Measurements from ENCODE around the gene TWNK.

Gene TWNK

DNA sequence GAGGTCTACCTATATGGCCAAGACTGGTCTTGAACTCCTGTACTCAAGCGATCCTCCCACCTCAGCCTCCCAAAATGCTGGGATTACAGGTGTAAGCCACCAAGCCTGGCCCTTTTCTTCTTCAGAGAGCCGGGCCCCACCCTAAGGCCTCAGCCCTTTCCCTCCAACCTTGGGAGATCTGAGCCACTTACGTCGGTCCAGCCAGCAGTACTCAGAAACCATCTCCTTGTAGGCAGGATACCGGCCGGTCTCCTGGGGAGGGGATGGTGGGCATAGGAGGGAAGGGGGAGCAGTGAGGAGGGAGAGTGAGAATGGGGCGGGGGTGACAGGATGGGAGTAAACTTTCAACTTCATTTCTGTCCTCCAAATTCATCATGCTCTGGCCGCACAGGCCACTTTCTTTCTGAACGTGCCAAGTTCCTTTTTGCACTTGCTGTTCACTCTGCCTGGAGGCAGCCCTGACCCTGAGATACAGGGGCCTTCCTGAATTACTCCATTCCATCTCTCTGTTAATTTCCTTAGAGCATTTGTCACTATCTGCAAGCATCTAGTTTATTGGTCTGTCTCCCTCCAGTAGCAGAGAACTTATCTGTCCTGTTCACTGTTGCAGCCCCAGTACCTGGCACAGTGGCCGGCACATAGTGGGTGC is 33.2 kb downstream of the TWNK start:
- no peak overlapping the region for H3K4me3 ChIP-seq (ENCODE audit: low read depth, low read length)
- in situ Hi-C loops (cut with HindIII; ENCODE audit: low sequenced_read_pairs): no loop called here
- TF ChIP-seq CTCF (IDR thresholded peaks at IDR 0.05; ENCODE audit: low read depth, low read length): no peak
- no peak for DNase-seq (ENCODE audit: low read depth, low spot score)

GRCh38 chr10:101021239-101021638 is 33.9 kb downstream of the TWNK start:
- in situ Hi-C loops (cut with HindIII; ENCODE audit: low sequenced_read_pairs): no loop called here
- TF ChIP-seq CTCF (IDR thresholded peaks at IDR 0.05; ENCODE audit: low read depth, low read length): no peak
- DNase-seq (ENCODE audit: low read depth, low spot score): no peak
- no peak overlapping the region for H3K4me3 ChIP-seq (ENCODE audit: low read depth, low read length)

GRCh38 chr10:101021692-101022251 is 34.4 kb downstream of the TWNK start:
- in situ Hi-C loops (cut with HindIII; ENCODE audit: low sequenced_read_pairs): no loop called here
- TF ChIP-seq CTCF (IDR thresholded peaks at IDR 0.05; ENCODE audit: low read depth, low read length): no peak

DNA sequence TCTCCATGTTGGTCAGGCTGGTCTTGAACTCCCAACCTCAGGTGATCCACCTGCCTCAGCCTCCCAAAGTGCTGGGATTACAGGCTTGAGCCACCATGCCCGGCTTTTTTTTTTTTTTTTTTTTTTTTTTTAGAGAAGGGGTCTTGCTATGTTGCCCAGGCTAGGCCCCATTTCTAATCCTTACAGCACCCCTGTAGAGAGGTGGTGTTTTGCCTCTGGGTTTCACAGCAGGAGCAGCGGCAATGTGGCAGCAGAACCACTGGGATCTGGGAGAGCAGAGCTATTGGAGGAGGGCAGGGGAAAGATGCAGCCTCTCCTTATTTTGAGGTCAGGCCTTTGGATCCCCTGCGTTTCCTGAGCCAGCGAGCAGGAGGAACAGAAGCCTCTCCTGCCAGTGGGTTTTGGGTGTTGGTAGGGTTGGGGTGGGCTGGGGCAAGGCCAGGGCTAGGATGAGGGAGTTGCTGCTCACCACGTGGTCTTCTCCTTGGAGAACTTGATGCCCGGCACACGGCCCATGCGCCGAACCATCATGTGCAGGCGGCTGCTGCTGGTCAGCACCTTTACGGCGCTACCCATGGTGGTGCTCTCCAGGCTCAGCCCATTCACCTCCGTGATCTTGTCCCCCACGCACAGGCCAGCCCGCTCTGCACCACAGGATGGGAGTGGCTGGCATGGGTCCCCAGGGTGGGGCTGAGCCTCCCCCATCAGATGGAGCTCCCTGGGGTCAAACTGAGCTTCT is 35.8 kb downstream of the TWNK start:
- in situ Hi-C loops (cut with HindIII; ENCODE audit: low sequenced_read_pairs): no loop called here
- no peak for TF ChIP-seq CTCF (IDR thresholded peaks at IDR 0.05; ENCODE audit: low read depth, low read length)
- DNase-seq (ENCODE audit: low read depth, low spot score): no peak
- H3K4me3 ChIP-seq (ENCODE audit: low read depth, low read length): no peak overlapping the region

More at GRCh38 chr10:101021692-101022251, 34.4 kb downstream of the TWNK start:
- no peak for DNase-seq (ENCODE audit: low read depth, low spot score)
- no peak overlapping the region for H3K4me3 ChIP-seq (ENCODE audit: low read depth, low read length)

DNA sequence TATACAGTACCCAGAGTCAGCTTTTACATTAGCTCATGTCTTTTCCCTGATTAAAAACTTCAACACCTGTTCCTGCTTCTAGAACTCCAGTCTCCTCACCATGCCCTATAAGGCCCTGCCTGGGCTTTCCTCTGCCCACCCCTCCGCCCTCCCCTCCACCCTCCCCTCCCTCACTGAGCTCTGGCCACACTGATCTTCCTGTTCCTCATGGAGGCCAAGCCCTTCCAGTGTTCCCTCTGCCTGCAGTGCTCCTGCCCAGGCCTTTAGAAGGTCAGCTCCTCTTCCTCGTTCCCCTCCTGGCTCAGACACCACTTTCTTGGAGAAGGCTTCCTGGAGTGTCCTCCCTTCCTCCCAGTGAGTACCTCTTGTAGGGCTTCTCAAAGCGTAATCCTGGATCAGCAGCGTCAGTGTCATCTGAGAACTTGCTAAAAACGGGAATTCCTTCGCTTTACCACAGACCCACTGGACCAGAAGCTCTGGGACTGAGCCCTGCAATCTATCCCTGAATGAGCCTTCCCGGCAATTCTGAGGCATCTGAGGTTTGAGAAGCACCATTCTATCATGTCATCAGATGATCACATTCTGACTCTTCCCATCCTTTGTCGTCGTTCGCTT is 39.9 kb downstream of the TWNK start:
- no peak for TF ChIP-seq CTCF (IDR thresholded peaks at IDR 0.05; ENCODE audit: low read depth, low read length)
- in situ Hi-C loops (cut with HindIII; ENCODE audit: low sequenced_read_pairs): no loop called here
- H3K4me3 ChIP-seq (ENCODE audit: low read depth, low read length): no peak overlapping the region
- no peak for DNase-seq (ENCODE audit: low read depth, low spot score)

DNA sequence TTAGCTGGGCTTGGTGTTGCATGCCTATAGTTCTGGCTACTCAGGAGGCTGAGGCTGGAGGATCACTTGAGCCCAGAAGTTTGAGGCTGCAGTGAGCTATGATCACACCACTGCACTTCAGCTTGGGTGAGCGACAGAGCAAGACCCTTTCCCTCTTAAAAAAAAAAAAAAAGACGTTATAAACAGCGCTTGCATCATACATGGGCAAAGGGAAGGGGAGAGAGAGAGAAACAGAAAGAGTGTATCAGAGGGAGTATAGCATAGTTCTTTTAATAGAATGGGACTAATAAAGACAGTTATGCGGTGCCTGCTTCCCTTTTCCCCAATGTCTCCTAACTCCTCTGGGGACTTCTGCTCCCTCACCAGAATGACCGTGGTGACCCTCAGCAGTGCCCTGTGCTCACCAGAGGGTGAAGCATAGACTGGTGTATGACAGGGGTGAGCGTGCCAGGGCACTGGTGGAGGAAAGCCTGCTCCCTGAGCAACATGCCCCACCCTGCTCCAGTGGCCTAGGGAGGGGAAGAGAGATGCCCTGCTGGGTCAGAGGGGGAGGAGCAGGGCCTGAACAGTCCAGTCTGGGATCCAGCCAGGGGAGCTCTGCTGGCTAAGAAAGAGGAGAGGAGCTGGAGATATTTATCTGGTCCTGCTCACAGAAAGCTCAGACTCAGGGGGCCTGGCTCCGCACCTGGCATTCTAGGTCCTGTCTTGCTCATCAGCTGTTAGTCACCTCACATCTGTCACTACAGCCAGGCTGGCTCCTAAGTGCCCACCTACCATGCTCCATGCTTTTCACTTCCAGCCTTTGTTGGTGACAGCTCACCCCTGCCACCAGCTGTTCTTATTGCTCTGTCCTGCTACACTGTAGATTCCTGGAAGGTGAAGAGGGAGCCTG is 41.3 kb downstream of the TWNK start:
- in situ Hi-C loops (cut with HindIII; ENCODE audit: low sequenced_read_pairs): no loop called here
- no peak for TF ChIP-seq CTCF (IDR thresholded peaks at IDR 0.05; ENCODE audit: low read depth, low read length)
- no peak overlapping the region for H3K4me3 ChIP-seq (ENCODE audit: low read depth, low read length)
- no peak for DNase-seq (ENCODE audit: low read depth, low spot score)

Data from astrocyte of the spinal cord (primary cell).